Progenitor cell of endocrine pancreas (in vitro differentiated cells): ENCODE measurements around the gene GCGR. TPM values are rescaled to one million over a fixed set of nuclear protein-coding genes. Genes with fewer than 3 reads are reported as not detected.

Experiments
- DNase-seq: peaks from one replicate; pipeline ENCODE4 v3.0.0; 2021; ENCODE audit warnings: low spot score; ENCODE audit not compliant: unreplicated experiment
- H3K27ac Mint-ChIP-seq: 2 replicates; pipeline ENCODE4 v1.8.0; 2021; ENCODE audit warnings: mild to moderate bottlenecking, moderate library complexity, mixed read lengths
- H3K27me3 Mint-ChIP-seq: 2 replicates; pipeline ENCODE4 v1.8.0; 2021; ENCODE audit warnings: mixed read lengths
- H3K36me3 Mint-ChIP-seq: 2 replicates; pipeline ENCODE4 v1.8.0; 2022; ENCODE audit warnings: mixed read lengths; ENCODE audit not compliant: insufficient read depth
- H3K4me1 Mint-ChIP-seq: 2 replicates; pipeline ENCODE4 v1.8.0; 2021; ENCODE audit warnings: low read depth, mixed read lengths
- H3K4me3 Mint-ChIP-seq: 2 replicates; pipeline ENCODE4 v1.8.0; 2021; ENCODE audit warnings: low read depth, mild to moderate bottlenecking, moderate library complexity, mixed read lengths
- H3K9me3 Mint-ChIP-seq: 2 replicates; pipeline ENCODE4 v1.8.0; 2021; ENCODE audit warnings: low read depth, mixed read lengths
- total RNA-seq: library from RNA; stranded (reverse); gene quantifications from 2 replicates; pipeline ENCODE4 v1.2.1, GENCODE V29; 2021
- TF ChIP-seq, protein P1 (sequence below): fragments of 200-600 bp; sonication (generic); IDR thresholded peaks from one replicate; pipeline ENCODE4 v1.5.0; 2021; ENCODE audit warnings: antibody characterized with exemption, mild to moderate bottlenecking; ENCODE audit not compliant: unreplicated experiment

GCGR gene
- total RNA-seq, 1 donor from 2014 or later = 2.2 TPM

DNA sequence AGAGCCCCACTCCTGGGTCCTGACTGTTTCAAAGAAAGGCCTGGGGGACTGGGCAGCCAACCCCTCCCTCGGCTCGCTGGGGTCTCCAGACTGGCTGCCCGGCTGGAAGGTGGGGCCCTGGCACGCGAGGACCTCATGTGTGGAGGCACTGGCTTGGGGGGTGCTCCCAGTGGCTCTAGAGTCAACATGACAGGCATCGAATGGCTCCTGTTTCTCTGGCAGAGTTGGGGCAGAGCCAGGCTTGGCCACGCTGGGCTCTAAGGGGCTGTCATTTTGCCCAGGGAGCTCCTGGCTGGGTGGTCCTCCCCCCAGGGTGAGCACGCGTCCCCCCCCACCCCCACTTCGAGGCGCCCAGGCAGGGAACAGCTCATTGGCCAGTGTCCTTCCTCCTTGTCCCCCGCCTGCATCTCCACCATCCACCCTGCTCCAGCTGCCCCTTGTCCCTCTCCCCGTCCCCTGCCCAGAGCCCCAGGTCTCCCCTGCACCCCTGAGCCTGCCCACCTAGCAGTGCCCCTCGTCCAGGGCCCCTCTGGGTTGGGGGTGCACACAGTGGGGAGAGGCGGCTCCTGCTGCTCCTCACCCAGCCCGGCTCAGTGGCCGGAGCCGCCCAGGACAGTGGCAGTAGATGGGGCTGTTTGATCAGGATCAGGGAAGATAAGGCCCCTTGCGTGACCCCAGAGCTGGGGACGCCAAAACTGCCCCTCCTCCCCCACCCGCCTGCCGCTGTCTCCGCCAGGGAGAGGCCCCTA lies 2.7 kb downstream of the GCGR start:
- Mint-ChIP-seq H3K4me3 (no peak overlapping the region), H3K27me3 (peaks cover 51% of the 10 kb centered on the region), H3K9me3 (no peaks in the 10 kb centered on the region), H3K36me3 (no peaks in the 10 kb centered on the region), H3K27ac (no peak overlapping the region), H3K4me1 (no peaks in the 10 kb centered on the region)
- DNase-seq = no peak
- TF ChIP-seq, protein P1, sequence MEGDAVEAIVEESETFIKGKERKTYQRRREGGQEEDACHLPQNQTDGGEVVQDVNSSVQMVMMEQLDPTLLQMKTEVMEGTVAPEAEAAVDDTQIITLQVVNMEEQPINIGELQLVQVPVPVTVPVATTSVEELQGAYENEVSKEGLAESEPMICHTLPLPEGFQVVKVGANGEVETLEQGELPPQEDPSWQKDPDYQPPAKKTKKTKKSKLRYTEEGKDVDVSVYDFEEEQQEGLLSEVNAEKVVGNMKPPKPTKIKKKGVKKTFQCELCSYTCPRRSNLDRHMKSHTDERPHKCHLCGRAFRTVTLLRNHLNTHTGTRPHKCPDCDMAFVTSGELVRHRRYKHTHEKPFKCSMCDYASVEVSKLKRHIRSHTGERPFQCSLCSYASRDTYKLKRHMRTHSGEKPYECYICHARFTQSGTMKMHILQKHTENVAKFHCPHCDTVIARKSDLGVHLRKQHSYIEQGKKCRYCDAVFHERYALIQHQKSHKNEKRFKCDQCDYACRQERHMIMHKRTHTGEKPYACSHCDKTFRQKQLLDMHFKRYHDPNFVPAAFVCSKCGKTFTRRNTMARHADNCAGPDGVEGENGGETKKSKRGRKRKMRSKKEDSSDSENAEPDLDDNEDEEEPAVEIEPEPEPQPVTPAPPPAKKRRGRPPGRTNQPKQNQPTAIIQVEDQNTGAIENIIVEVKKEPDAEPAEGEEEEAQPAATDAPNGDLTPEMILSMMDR = no peak

DNA sequence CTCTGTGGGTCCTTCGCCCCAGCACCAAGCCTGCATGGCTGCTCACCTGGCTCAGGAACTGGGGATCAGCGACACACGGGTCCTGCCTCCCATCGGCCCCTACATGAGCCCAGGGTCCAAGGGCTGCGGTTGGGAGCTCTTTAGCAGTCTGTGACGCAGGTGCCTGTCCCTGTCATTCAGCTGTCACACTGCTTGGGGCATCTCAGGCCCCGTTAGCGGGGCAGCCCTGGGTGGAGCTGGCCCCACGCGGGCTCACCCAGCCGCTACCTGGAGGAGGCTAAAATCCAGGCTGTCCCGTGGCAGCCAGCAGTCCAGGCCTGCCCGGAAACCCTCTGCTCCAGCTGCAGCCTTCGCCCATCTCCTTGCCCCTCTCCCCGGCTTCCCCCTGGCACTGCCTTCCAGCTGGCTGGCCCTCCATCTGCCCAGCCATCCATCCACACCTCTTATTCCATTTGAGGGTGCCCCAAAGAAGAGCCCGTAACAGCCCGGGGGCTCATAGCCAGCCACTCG lies 3.3 kb downstream of the GCGR start:
- H3K36me3 Mint-ChIP-seq = no peaks in the 10 kb centered on the region
- DNase-seq = no peak
- H3K27me3 Mint-ChIP-seq = peaks cover 44% of the 10 kb centered on the region
- no peaks in the 10 kb centered on the region for H3K4me1 Mint-ChIP-seq
- H3K9me3 Mint-ChIP-seq = no peaks in the 10 kb centered on the region
- no peak overlapping the region for H3K27ac Mint-ChIP-seq
- H3K4me3 Mint-ChIP-seq = no peak overlapping the region
- TF ChIP-seq, protein P1 = no peak

DNA sequence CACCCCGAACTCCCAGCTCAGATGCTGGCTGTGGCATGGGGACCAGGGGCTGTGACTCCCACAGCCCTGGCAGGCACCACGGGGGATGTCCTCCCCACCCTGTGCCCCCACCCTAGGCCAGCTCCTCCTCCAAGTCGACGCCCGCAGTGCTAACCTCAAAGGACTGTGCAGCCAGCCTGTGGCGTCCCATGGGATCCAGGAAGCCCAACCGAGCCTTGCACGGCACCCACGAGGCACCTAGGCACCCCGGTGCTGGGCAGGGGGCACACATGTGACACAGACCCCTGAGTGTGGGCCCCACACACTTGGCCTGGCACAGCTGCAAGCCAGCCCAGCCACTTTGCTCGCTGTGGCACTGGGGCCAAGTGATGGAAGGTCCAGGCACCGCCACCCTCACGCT lies 3.9 kb downstream of the GCGR start:
- TF ChIP-seq, protein P1 = no peak
- Mint-ChIP-seq H3K36me3 (no peaks in the 10 kb centered on the region), H3K27ac (no peak overlapping the region), H3K9me3 (no peaks in the 10 kb centered on the region), H3K4me3 (no peak overlapping the region), H3K27me3 (peaks cover 39% of the 10 kb centered on the region), H3K4me1 (no peaks in the 10 kb centered on the region)
- no peak for DNase-seq

DNA sequence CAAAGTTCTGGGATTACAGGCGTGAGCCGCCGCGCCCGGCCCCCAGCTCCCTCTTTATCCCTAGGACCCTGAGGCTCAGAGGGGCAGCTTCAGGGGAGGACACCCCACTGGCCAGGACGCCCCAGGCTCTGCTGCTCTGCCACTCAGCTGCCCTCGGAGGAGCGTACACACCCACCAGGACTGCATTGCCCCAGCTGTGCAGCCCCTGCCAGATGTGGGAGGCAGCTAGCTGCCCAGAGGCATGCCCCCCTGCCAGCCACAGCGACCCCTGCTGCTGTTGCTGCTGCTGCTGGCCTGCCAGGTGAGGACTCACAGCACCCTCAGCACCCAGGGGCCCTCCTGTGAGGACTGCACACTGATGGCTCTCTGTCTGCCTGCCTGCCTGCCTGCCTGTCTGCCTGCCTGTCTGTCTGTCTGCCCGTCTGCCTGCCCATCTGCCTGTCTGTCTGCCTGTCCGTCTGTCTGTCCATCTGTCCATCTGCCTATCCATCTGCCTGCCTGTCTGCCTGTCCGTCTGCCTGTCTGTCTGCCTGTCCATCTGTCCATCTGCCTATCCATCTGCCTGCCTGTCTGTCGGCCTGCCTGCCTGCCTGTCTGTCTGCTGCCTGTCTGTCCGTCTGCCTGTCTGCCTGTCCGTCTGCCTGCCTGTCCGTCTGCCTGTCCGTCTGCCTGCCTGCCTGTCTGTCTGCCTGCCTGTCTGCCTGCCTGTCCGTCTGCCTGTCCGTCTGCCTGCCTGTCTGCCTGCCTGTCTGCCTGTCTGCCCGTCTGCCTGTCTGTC lies 5.0 kb downstream of the GCGR start:
- Mint-ChIP-seq H3K27me3 (peaks cover 32% of the 10 kb centered on the region), H3K27ac (peak overlapping the region; percentile 41), H3K4me1 (no peaks in the 10 kb centered on the region)

DNA sequence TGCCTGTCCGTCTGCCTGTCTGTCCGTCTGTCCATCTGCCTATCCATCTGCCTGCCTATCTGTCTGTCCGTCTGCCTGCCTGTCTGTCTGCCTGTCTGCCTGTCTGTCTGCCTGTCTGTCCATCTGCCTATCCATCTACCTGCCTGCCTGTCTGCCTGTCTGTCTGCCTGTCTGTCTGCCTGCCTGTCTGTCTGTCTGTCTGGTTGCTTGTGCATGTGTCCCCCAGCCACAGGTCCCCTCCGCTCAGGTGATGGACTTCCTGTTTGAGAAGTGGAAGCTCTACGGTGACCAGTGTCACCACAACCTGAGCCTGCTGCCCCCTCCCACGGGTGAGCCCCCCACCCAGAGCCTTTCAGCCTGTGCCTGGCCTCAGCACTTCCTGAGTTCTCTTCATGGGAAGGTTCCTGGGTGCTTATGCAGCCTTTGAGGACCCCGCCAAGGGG lies 5.6 kb downstream of the GCGR start:
- Mint-ChIP-seq H3K4me3 (no peak overlapping the region), H3K36me3 (no peaks in the 10 kb centered on the region), H3K4me1 (no peaks in the 10 kb centered on the region), H3K27me3 (peaks cover 32% of the 10 kb centered on the region), H3K27ac (peak overlapping the region; percentile 41), H3K9me3 (no peaks in the 10 kb centered on the region)
- TF ChIP-seq, protein P1 = no peak
- no peak for DNase-seq

More for the DNA sequence above, 5.0 kb downstream of the GCGR start:
- no peak overlapping the region for H3K4me3 Mint-ChIP-seq
- DNase-seq = no peak
- no peaks in the 10 kb centered on the region for H3K36me3 Mint-ChIP-seq
- TF ChIP-seq, protein P1 = no peak
- H3K9me3 Mint-ChIP-seq = no peaks in the 10 kb centered on the region
